HepG2 (cell line): Measurements from ENCODE around the gene PTGDS. TPM values are rescaled to one million over a fixed set of nuclear protein-coding genes. Genes with fewer than 3 reads are reported as not detected.
A peak's percentile ranks its signal among the peaks of the same experiment; 100 is the strongest.

Experiments
- CHD2 ChIP-seq: IDR thresholded peaks from 2 replicates; pipeline ENCODE4 v1.6.1; 2011; ENCODE audit warnings: low read depth, low read length, improper control_type of control experiment
- DMTF1 ChIP-seq: sonication (generic); formaldehyde crosslinking; IDR thresholded peaks from 2 replicates; pipeline ENCODE4 v1.4.0; 2020; ENCODE audit warnings: mild to moderate bottlenecking, missing genetic modification reagents
- E2F5 ChIP-seq: sonication (generic); formaldehyde crosslinking; conservative IDR thresholded peaks from 2 replicates; pipeline ENCODE4 v1.4.0; 2020; ENCODE audit warnings: missing genetic modification reagents
- FOXJ3 ChIP-seq: sonication (generic); formaldehyde crosslinking; IDR thresholded peaks from 2 replicates; pipeline ENCODE4 v1.4.0; 2020; ENCODE audit warnings: missing genetic modification reagents, mild to moderate bottlenecking, borderline replicate concordance
- GTF2F1 ChIP-seq: fragments of 150-350 bp; IDR thresholded peaks from 2 replicates; pipeline ENCODE4 v1.6.1; 2014; ENCODE audit warnings: low read length
- HNF4G ChIP-seq, 2 experiments: sonication (generic) in 1 of 2; formaldehyde crosslinking in 1 of 2; IDR thresholded peaks; 2 replicates each; pipeline versions ENCODE4 v1.4.0 to v1.6.1; 2011 to 2020; ENCODE audit warnings: borderline replicate concordance in 2 of 2, low read depth in 2 of 2, mild to moderate bottlenecking in 2 of 2, low read length in 1 of 2, missing genetic modification reagents in 1 of 2, moderate library complexity in 1 of 2
- IKZF4 ChIP-seq: sonication (generic); formaldehyde crosslinking; IDR thresholded peaks from 2 replicates; pipeline ENCODE4 v1.5.1; 2020; ENCODE audit warnings: borderline replicate concordance, mild to moderate bottlenecking, low read depth, missing genetic modification reagents; ENCODE audit errors: not compliant biosample characterization
- KLF13 ChIP-seq: sonication (generic); formaldehyde crosslinking; IDR thresholded peaks from 2 replicates; pipeline ENCODE4 v1.4.0; 2020; ENCODE audit warnings: mild to moderate bottlenecking, missing genetic modification reagents
- MEIS1 ChIP-seq: sonication (generic); formaldehyde crosslinking; IDR thresholded peaks from 2 replicates; pipeline ENCODE4 v1.9.0; 2021; ENCODE audit warnings: mild to moderate bottlenecking, missing genetic modification reagents, moderate library complexity, borderline replicate concordance
- MTA3 ChIP-seq: sonication (generic); formaldehyde crosslinking; IDR thresholded peaks from 2 replicates; pipeline ENCODE4 v1.4.0; 2020; ENCODE audit warnings: missing genetic modification reagents
- NRL ChIP-seq: sonication (generic); formaldehyde crosslinking; IDR thresholded peaks from 2 replicates; pipeline ENCODE4 v1.5.0; 2020; ENCODE audit warnings: missing genetic modification reagents, mild to moderate bottlenecking, moderate library complexity, borderline replicate concordance
- RARA ChIP-seq: IDR thresholded peaks from 2 replicates; pipeline ENCODE4 v1.6.1; 2016; ENCODE audit warnings: missing genetic modification reagents, missing compliant biosample characterization
- SP5 ChIP-seq: IDR thresholded peaks from 2 replicates; pipeline ENCODE4 v1.6.1; 2016; ENCODE audit warnings: low read depth, borderline replicate concordance
- THAP11 ChIP-seq: IDR thresholded peaks from 2 replicates; pipeline ENCODE4 v1.6.1; 2016; ENCODE audit warnings: missing biosample characterization, missing genetic modification reagents
- YEATS2 ChIP-seq: sonication (generic); formaldehyde crosslinking; IDR thresholded peaks from 2 replicates; pipeline ENCODE4 v1.4.0; 2020; ENCODE audit warnings: missing genetic modification reagents, borderline replicate concordance
- ZNF17 ChIP-seq: sonication (generic); formaldehyde crosslinking; IDR thresholded peaks from 2 replicates; pipeline ENCODE4 v1.5.0; 2020; ENCODE audit warnings: mild to moderate bottlenecking, missing genetic modification reagents
- ZNF362 ChIP-seq: sonication (generic); formaldehyde crosslinking; IDR thresholded peaks from 2 replicates; pipeline ENCODE4 v1.4.0; 2020; ENCODE audit warnings: missing genetic modification reagents, mild to moderate bottlenecking, borderline replicate concordance
- ZSCAN20 ChIP-seq: sonication (generic); formaldehyde crosslinking; IDR thresholded peaks from 2 replicates; pipeline ENCODE4 v1.4.0; 2020; ENCODE audit warnings: missing genetic modification reagents, mild to moderate bottlenecking, borderline replicate concordance
- polyA plus RNA-seq, 8 experiments: library from polyadenylated mRNA; depleted of rRNA in 3 of 8; stranded (reverse) in 7 of 8; unstranded in 1 of 8; fragments of >200 nt; fragmentation: Illumina TruSeq in 4 of 8; extraction: Trizol in 4 of 8; gene quantifications; 2 replicates each; pipeline versions ENCODE4 v1.2.1 to v1.2.3, GENCODE V29; 2011 to 2016; ENCODE audit warnings: low read depth in 4 of 8, missing spikeins in 1 of 8, mixed read lengths in 1 of 8; ENCODE audit not compliant: insufficient read depth in 1 of 8
- total RNA-seq, 5 experiments: library from RNA; depleted of rRNA; stranded (reverse); fragments of >200 nt; fragmentation: Illumina TruSeq; extraction: Trizol; gene quantifications; 2 replicates each; pipeline ENCODE4 v1.2.3, GENCODE V29; 2016; ENCODE audit warnings: low read depth in 1 of 5
- TF ChIP-seq, protein P1 (sequence below): sonication (generic); formaldehyde crosslinking; IDR thresholded peaks from 2 replicates; pipeline ENCODE4 v1.4.0; 2020; ENCODE audit warnings: missing genetic modification reagents
- TF ChIP-seq, protein P2 (sequence below): sonication (generic); formaldehyde crosslinking; IDR thresholded peaks from 2 replicates; pipeline ENCODE4 v1.5.0; 2020; ENCODE audit warnings: mild to moderate bottlenecking, missing genetic modification reagents

Gene PTGDS
- total and polyA plus RNA-seq, 2 of the 13 experiments (the other 11 are each of a cell fraction or from before 2014, with no cell fraction given) = 0.33 to 0.50 TPM

- TF ChIP-seq E2F5 (CRISPR knock-in tag) = no peak
- peak; percentile 25; the same call in 1 of the 2 replicates for TF ChIP-seq YEATS2 (CRISPR knock-in tag)
- TF ChIP-seq ZNF362 (CRISPR knock-in tag) = peak; percentile 55; the same call in 1 of the 2 replicates
- no peak for TF ChIP-seq IKZF4
- 0 out of 2 replicates have a peak, but pooled peaks have one; percentile 40 for TF ChIP-seq HNF4G (IDR thresholded peaks at IDR 0.05; ENCODE audit: borderline replicate concordance, low read depth, low read length)
- TF ChIP-seq HNF4G (CRISPR knock-in tag; IDR thresholded peaks at IDR 0.05; ENCODE audit: borderline replicate concordance, low read depth) = no peak
- no peak for TF ChIP-seq KLF13 (CRISPR knock-in tag)
- TF ChIP-seq, protein P1, sequence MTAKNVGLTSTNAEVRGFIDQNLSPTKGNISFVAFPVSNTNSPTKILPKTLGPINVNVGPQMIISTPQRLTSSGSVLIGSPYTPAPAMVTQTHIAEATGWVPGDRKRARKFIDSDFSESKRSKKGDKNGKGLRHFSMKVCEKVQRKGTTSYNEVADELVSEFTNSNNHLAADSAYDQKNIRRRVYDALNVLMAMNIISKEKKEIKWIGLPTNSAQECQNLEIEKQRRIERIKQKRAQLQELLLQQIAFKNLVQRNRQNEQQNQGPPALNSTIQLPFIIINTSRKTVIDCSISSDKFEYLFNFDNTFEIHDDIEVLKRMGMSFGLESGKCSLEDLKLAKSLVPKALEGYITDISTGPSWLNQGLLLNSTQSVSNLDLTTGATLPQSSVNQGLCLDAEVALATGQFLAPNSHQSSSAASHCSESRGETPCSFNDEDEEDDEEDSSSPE = 0 out of 2 replicates have a peak, but pooled peaks have one; percentile 36
- no peak for TF ChIP-seq ZSCAN20 (CRISPR knock-in tag)
- TF ChIP-seq SP5 (CRISPR knock-in tag) = 0 out of 2 replicates have a peak, but pooled peaks have one; percentile 13
- TF ChIP-seq, protein P2, sequence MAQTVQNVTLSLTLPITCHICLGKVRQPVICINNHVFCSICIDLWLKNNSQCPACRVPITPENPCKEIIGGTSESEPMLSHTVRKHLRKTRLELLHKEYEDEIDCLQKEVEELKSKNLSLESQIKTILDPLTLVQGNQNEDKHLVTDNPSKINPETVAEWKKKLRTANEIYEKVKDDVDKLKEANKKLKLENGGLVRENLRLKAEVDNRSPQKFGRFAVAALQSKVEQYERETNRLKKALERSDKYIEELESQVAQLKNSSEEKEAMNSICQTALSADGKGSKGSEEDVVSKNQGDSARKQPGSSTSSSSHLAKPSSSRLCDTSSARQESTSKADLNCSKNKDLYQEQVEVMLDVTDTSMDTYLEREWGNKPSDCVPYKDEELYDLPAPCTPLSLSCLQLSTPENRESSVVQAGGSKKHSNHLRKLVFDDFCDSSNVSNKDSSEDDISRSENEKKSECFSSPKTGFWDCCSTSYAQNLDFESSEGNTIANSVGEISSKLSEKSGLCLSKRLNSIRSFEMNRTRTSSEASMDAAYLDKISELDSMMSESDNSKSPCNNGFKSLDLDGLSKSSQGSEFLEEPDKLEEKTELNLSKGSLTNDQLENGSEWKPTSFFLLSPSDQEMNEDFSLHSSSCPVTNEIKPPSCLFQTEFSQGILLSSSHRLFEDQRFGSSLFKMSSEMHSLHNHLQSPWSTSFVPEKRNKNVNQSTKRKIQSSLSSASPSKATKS (CRISPR knock-in tag) = no peak
- no peak for TF ChIP-seq NRL (CRISPR knock-in tag)
- no peak for TF ChIP-seq MEIS1
- no peak for TF ChIP-seq DMTF1
- TF ChIP-seq THAP11 = no peak
- no peak for TF ChIP-seq CHD2
- no peak for TF ChIP-seq GTF2F1
- 0 out of 2 replicates have a peak, but pooled peaks have one; percentile 7 for TF ChIP-seq RARA (CRISPR knock-in tag)
- no peak for TF ChIP-seq ZNF17 (CRISPR knock-in tag)
- no peak for TF ChIP-seq FOXJ3 (CRISPR knock-in tag)
- TF ChIP-seq MTA3 = no peak
Measured at GRCh38 chr9:137001857-137002645, 24.7 kb downstream of the PTGDS start (continued).
